MM.1S (cell line): Measurements from ENCODE around the gene ROR2.

Experiments used
- DNase-seq: peaks from one replicate; pipeline ENCODE4 v3.0.0-alpha.2; 2015
- H2AFZ ChIP-seq: fragments of 300-600 bp; sonication (generic); 2 replicates; pipeline ENCODE4 v1.6.0; 2016; ENCODE audit warnings: antibody characterized with exemption, low read length
- H3F3A ChIP-seq: fragments of 300-600 bp; sonication (generic); 2 replicates; pipeline ENCODE4 v1.6.1; 2016; ENCODE audit warnings: mild to moderate bottlenecking, antibody characterized with exemption, low read length, moderate library complexity, mixed read lengths; ENCODE audit not compliant: insufficient read depth
- H3K27ac ChIP-seq: fragments of 300-600 bp; sonication (generic); 2 replicates; pipeline ENCODE4 v1.5.1; 2016; ENCODE audit warnings: mild to moderate bottlenecking, low read length
- H3K27me3 ChIP-seq: fragments of 300-600 bp; sonication (generic); replicated peaks from 2 replicates; pipeline ENCODE4 v1.6.0; 2016; ENCODE audit warnings: low read length; ENCODE audit not compliant: insufficient read depth
- H3K36me3 ChIP-seq: fragments of 300-600 bp; sonication (generic); replicated peaks from 2 replicates; pipeline ENCODE4 v1.6.1; 2016; ENCODE audit warnings: mild to moderate bottlenecking, low read length, mixed read lengths; ENCODE audit not compliant: insufficient read depth
- H3K4me1 ChIP-seq: fragments of 300-600 bp; sonication (generic); 2 replicates; pipeline ENCODE4 v1.6.1; 2016; ENCODE audit warnings: low read length, mixed read lengths
- H3K4me2 ChIP-seq: fragments of 300-600 bp; sonication (generic); 2 replicates; pipeline ENCODE4 v1.6.0; 2016; ENCODE audit warnings: low read depth, low read length
- H3K4me3 ChIP-seq: fragments of 300-600 bp; sonication (generic); 2 replicates; pipeline ENCODE4 v1.5.1; 2016; ENCODE audit warnings: low read length, mixed read lengths
- H3K79me2 ChIP-seq: fragments of 300-600 bp; sonication (generic); 2 replicates; pipeline ENCODE4 v1.6.1; 2016; ENCODE audit warnings: mixed run types, low read length, mixed read lengths
- H3K9ac ChIP-seq: fragments of 300-600 bp; sonication (generic); 2 replicates; pipeline ENCODE4 v1.6.1; 2016; ENCODE audit warnings: low read length, mixed read lengths
- H3K9me2 ChIP-seq: fragments of 300-600 bp; sonication (generic); replicated peaks from 2 replicates; pipeline ENCODE4 v1.6.1; 2016; ENCODE audit warnings: mild to moderate bottlenecking, low read length, mixed read lengths; ENCODE audit not compliant: insufficient read depth
- H3K9me3 ChIP-seq: fragments of 300-600 bp; sonication (generic); replicated peaks from 2 replicates; pipeline ENCODE4 v1.6.1; 2016; ENCODE audit warnings: mild to moderate bottlenecking, low read length, mixed read lengths; ENCODE audit not compliant: insufficient read depth
- H4K20me1 ChIP-seq: fragments of 300-600 bp; sonication (generic); 2 replicates; pipeline ENCODE4 v1.6.1; 2016; ENCODE audit warnings: mild to moderate bottlenecking, low read length, moderate library complexity, mixed read lengths; ENCODE audit not compliant: insufficient read depth
- CTCF ChIP-seq: fragments of 300-600 bp; sonication (generic); IDR thresholded peaks from 2 replicates; pipeline ENCODE4 v1.5.1; 2016; ENCODE audit warnings: antibody characterized with exemption, low read length, mixed read lengths
- EZH2 ChIP-seq: fragments of 300-600 bp; sonication (generic); optimal IDR thresholded peaks from 2 replicates; pipeline ENCODE3; 2017; ENCODE audit warnings: low read depth, mild to moderate bottlenecking, antibody characterized with exemption, low read length, mixed read lengths
- EZH2phosphoT487 ChIP-seq: fragments of 300-600 bp; sonication (generic); IDR thresholded peaks from 2 replicates; pipeline ENCODE4 v1.6.1; 2018; ENCODE audit warnings: antibody characterized with exemption, low read length

Gene ROR2

GRCh38 chr9:91583966-91584365 is 366.1 kb downstream of the ROR2 start:
- H3K79me2 ChIP-seq, result no peaks in the 10 kb centered on the region
- no peaks in the 10 kb centered on the region for H3K9me2 ChIP-seq
- H3K27me3 ChIP-seq, result no peaks in the 10 kb centered on the region
- H3F3A ChIP-seq, result no peaks in the 10 kb centered on the region
- H3K4me2 ChIP-seq, result no peak overlapping the region
- H3K4me1 ChIP-seq, result peaks cover 11% of the 10 kb centered on the region
- no peak overlapping the region for H3K9ac ChIP-seq
- H3K9me3 ChIP-seq, result no peaks in the 10 kb centered on the region
- DNase-seq, result no peak
- H3K4me3 ChIP-seq, result no peak overlapping the region
- no peak overlapping the region for H3K27ac ChIP-seq
- no peaks in the 10 kb centered on the region for H3K36me3 ChIP-seq
- H2AFZ ChIP-seq, result no peak overlapping the region
- no peaks in the 10 kb centered on the region for H4K20me1 ChIP-seq
- TF ChIP-seq CTCF (no peak), EZH2phosphoT487 (no peak), EZH2 (no peak)

- H2AFZ ChIP-seq, result no peak overlapping the region
- no peak for DNase-seq
Measured at GRCh38 chr9:91583161-91583875, 366.7 kb downstream of the ROR2 start.

GRCh38 chr9:91582181-91582580 is 367.8 kb downstream of the ROR2 start:
- Histone ChIP-seq H4K20me1 (no peaks in the 10 kb centered on the region), H3K79me2 (no peaks in the 10 kb centered on the region), H3K27me3 (no peaks in the 10 kb centered on the region), H3K27ac (no peak overlapping the region), H3K9me3 (no peaks in the 10 kb centered on the region), H3F3A (no peaks in the 10 kb centered on the region), H3K4me2 (no peak overlapping the region), H3K9ac (no peak overlapping the region), H3K9me2 (no peaks in the 10 kb centered on the region), H3K36me3 (no peaks in the 10 kb centered on the region), H3K4me1 (peaks cover 11% of the 10 kb centered on the region), H3K4me3 (no peak overlapping the region), H2AFZ (no peak overlapping the region)
- TF ChIP-seq CTCF (no peak), EZH2 (no peak), EZH2phosphoT487 (no peak)
- no peak for DNase-seq

More at GRCh38 chr9:91583161-91583875, 366.7 kb downstream of the ROR2 start:
- H3K36me3 ChIP-seq, result no peaks in the 10 kb centered on the region
- no peak overlapping the region for H3K27ac ChIP-seq
- no peaks in the 10 kb centered on the region for H3K79me2 ChIP-seq
- H3K4me1 ChIP-seq, result peaks cover 11% of the 10 kb centered on the region
- no peak for TF ChIP-seq EZH2phosphoT487
- no peak for TF ChIP-seq CTCF
- TF ChIP-seq EZH2, result no peak
- H3K9me3 ChIP-seq, result no peaks in the 10 kb centered on the region
- no peaks in the 10 kb centered on the region for H3K9me2 ChIP-seq
- H3K4me2 ChIP-seq, result no peak overlapping the region
- H3F3A ChIP-seq, result no peaks in the 10 kb centered on the region
- H3K4me3 ChIP-seq, result no peak overlapping the region
- H3K9ac ChIP-seq, result no peak overlapping the region
- no peaks in the 10 kb centered on the region for H4K20me1 ChIP-seq
- no peaks in the 10 kb centered on the region for H3K27me3 ChIP-seq
